Spinal cord (tissue), 10 donors: ENCODE data around the gene COMT. TPM values are rescaled to one million over a fixed set of nuclear protein-coding genes. Genes with fewer than 3 reads are reported as not detected.

Experiments
- DNase-seq, 6 donors: peaks; one replicate each; pipeline versions ENCODE4 v3.0.0 to v3.0.0-alpha.2; 2013 to 2015; ENCODE audit warnings: low spot score in 6 of 6, low read depth in 4 of 6
- H3K27ac ChIP-seq: one replicate; pipeline ENCODE4 v1.5.1; 2013; ENCODE audit warnings: low read depth, low read length, control low read depth
- H3K27me3 ChIP-seq: one replicate; pipeline ENCODE4 v1.6.1; 2013; ENCODE audit warnings: low read length; ENCODE audit not compliant: control insufficient read depth, insufficient read depth
- H3K36me3 ChIP-seq: one replicate; pipeline ENCODE4 v1.6.1; 2013; ENCODE audit warnings: low read length; ENCODE audit not compliant: control insufficient read depth, insufficient read depth
- H3K4me1 ChIP-seq: one replicate; pipeline ENCODE4 v1.6.1; 2013; ENCODE audit warnings: low read length; ENCODE audit not compliant: control insufficient read depth, insufficient read depth
- H3K4me3 ChIP-seq: one replicate; pipeline ENCODE4 v1.5.1; 2013; ENCODE audit warnings: low read depth, low read length, control low read depth
- H3K9me3 ChIP-seq: one replicate; pipeline ENCODE4 v1.6.1; 2013; ENCODE audit warnings: low read length; ENCODE audit not compliant: control insufficient read depth, insufficient read depth
- WGBS: methylation state at CpG from one replicate; pipeline ENCODE4 v1.1.5; 2013; ENCODE audit warnings: missing lambda C conversion rate; ENCODE audit not compliant: insufficient coverage; 5-methylcytosine and 5-hydroxymethylcytosine counted together
- polyA plus RNA-seq, 2 donors: library from polyadenylated mRNA; unstranded; fragments of 120-200 nt; gene quantifications; one replicate each; pipeline ENCODE4 v1.2.1, GENCODE V29; 2013; ENCODE audit not compliant: insufficient read length in 2 of 2
- total RNA-seq, 2 donors: library from RNA; depleted of rRNA in 1 of 2; stranded (reverse); fragments of 120-200 nt in 1 of 2; fragments of >200 nt in 1 of 2; gene quantifications; one replicate each; pipeline versions ENCODE4 v1.2.3 to v1.2.4, GENCODE V29; 2013 to 2014
- donor health status: healthy.

COMT gene
- total and polyA plus RNA-seq, 4 donors: 72.6 to 158 (median 146) TPM

DNA sequence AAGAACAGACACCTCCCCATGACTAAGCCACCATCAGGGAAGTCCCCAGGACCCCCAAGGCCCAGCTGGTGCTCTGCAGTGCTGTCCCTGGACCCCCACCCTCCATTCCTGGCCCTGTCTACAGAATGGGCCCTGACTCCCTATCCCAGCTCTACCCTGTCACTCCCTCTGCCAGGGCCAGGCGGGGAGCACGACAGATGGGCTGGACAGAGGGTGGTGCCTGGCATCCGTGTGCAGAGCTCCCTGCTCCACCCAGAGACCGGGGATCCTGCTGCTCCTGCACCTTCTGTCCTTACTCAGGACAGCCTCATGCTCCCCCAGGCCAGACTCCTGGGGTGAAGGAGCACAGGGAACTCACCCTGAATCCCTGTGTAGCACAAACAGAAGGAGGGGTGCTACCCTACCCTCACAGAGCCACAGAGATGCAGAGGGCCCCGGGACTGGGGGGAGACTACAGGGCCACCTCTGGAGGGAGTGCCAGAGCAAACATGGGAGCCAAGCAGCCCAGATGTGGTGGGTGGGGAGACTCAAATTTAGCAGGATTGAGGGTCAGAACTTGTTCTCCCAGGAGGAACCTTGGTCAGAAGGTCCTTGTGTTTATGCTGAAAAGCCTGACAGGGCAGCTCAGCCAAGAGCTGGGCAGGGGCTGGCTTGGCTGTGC, 73.1 kb downstream of the COMT start:
- Histone ChIP-seq H3K36me3 (peaks cover 40% of the 10 kb centered on the region), H3K27ac (no peak overlapping the region), H3K4me1 (peaks cover 65% of the 10 kb centered on the region), H3K4me3 (no peak overlapping the region), H3K9me3 (no peaks in the 10 kb centered on the region), H3K27me3 (peaks cover 2% of the 10 kb centered on the region)
- 53% methylated on average over 3 of the region's 5 CpGs for WGBS
- peak in 1 of 6 donors; percentile 2 for DNase-seq

DNA sequence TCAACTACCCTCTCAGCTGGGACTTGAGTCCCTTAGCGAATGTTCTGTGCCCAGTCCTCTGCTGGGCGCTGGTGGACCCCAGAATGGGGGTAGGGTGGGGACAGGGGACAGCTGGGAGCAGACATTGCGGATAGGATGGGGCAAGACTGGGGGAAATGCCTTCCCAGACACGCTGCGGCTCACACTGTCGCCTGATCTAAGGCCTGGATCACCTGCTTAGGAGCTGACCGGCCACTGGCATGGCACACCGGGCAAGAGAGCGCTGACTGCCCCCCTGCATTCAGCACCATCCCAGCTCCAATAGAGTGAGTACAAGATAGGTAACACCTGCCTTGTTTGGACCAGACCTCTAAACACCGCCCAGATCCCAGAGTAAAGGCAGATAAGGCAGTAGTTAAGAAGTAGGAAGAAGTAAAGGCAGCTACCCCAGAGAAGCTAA, 73.6 kb downstream of the COMT start:
- H3K4me3 ChIP-seq: peak overlapping the region; percentile 50
- peaks cover 61% of the 10 kb centered on the region for H3K4me1 ChIP-seq
- peaks cover 34% of the 10 kb centered on the region for H3K36me3 ChIP-seq
- H3K9me3 ChIP-seq: no peaks in the 10 kb centered on the region
- DNase-seq: peak in 1 of 6 donors; percentile 2
- H3K27ac ChIP-seq: no peak overlapping the region
- peaks cover 2% of the 10 kb centered on the region for H3K27me3 ChIP-seq
- WGBS: 91% methylated on average over 8 of the region's 10 CpGs

DNA sequence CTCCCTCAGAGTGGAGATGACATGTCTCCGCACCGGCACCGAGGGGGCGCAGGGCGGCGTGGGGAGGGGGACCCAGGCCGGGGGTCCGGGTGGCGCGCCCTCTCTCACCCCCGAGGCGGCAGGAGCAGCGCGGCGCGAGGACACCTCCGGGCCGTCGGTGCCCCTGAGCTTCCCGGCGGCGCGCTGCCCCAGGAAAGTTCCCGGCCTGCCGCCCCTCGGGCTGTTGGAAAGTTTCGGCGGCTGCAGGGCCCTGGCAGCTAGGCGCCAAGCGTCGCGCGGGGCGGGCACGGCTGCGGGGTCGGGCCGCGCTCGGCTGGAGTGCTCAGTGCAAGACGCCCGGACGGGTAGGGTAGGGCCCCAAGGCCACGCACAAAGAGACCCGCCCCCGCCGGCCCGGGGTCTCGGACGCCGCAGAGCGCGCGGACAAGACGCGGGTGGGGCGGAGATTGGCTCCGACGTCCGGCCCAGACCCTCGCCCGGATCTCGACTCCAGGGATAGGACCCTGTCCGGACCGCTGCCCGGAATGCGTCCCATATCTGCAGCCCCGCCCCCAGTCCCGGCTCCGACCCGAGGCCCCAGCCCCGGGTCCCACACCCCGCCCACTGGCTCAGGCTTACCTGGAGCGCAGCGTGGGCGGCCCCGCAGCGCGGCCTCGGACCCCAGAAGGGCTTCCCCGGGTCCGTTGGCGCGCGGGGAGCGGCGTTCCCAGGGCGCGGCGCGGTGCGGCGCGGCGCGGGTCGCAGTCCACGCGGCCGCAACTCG, 74.6 kb downstream of the COMT start:
- Histone ChIP-seq H3K36me3 (peaks cover 28% of the 10 kb centered on the region), H3K27me3 (peaks cover 2% of the 10 kb centered on the region), H3K4me3 (peak overlapping the region; percentile 50), H3K9me3 (no peaks in the 10 kb centered on the region), H3K4me1 (peaks cover 59% of the 10 kb centered on the region), H3K27ac (no peak overlapping the region)
- peak in 2 of 6 donors; percentile 35 to 52 for DNase-seq
- under 1% methylated on average over 101 of the region's 101 CpGs for WGBS

DNA sequence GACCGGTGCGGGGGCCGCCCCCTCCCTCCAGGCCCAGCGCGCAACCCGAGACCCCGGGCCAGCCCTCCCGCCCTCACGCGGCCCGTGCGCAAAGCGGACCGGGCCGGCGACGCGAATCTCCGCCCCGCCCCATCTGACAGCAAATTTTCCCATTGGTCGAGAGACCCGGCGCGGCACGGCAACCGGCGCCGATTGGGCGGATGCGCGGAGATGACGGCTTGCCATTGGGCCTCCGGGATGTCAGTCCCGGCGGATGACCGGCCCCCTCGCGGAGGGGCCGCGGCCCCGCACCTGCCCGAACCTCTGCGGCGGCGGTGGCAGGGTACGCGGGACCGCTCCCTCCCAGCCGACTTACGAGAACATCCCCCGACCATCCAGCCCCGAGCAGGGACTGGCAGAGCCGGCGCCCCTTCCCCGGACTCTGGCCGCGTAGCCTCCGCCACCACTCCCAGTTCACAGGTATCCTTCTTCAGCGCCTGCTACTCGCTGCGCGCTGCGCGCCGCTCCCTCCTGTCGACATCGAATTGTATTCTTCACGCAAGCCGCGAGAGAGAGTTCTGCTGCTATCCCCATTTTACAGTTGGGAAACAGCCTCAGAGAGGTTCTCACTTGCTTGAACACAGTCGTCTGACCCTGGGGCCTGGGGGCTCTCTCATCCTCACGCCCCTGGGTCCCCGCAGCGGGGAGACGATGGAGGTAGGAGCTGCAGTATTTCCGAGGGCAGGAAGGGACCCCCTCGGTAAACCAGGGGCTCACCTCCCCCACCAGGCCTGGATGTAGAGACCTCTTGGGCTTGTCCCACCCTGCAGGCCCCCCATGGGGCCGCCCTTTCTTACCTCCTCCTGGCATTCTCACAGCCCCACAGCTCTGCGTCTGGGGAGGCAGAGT, 75.4 kb downstream of the COMT start, which contains the start of gene ARVCF:
Gene ARVCF (minus strand): TSS at position 90 of the 888 bp plus-strand sequence. CDS start 26,029 bp downstream, outside the sequence.
- Histone ChIP-seq H3K4me3 (peak within 1 kb of the TSS; percentile 58), H3K4me1 (peaks cover 62% of the 10 kb centered on the region), H3K36me3 (peaks cover 26% of the 10 kb centered on the region), H3K27ac (no peak within 1 kb of the TSS), H3K27me3 (peaks cover 2% of the 10 kb centered on the region), H3K9me3 (no peaks in the 10 kb centered on the region)
- peak; percentile 86 to 97 (median 89) for DNase-seq
- under 1% methylated on average over 74 of the region's 79 CpGs for WGBS

DNA sequence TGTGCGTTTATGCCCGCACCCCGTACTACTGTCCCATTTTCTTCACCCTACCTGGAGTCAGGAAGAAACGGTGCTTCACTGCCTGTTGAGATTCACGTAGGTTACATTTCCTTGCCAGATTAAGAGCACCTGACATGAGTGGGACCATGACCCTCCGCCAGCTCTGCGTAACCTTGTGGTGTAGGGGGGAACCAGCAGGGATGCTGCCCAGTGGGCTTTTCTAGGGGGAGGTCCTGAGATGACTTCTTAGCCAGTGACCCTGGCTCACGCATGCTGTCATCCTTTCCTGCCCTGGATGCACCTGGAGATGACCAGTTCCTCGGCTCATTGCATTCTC, 76.0 kb downstream of the COMT start:
- DNase-seq: no peak
- peaks cover 20% of the 10 kb centered on the region for H3K36me3 ChIP-seq
- H3K27ac ChIP-seq: no peak overlapping the region
- H3K4me1 ChIP-seq: peaks cover 62% of the 10 kb centered on the region
- WGBS: 51% methylated on average over 7 of the region's 9 CpGs
- peak overlapping the region; percentile 58 for H3K4me3 ChIP-seq
- H3K27me3 ChIP-seq: peaks cover 2% of the 10 kb centered on the region
- H3K9me3 ChIP-seq: no peaks in the 10 kb centered on the region

DNA sequence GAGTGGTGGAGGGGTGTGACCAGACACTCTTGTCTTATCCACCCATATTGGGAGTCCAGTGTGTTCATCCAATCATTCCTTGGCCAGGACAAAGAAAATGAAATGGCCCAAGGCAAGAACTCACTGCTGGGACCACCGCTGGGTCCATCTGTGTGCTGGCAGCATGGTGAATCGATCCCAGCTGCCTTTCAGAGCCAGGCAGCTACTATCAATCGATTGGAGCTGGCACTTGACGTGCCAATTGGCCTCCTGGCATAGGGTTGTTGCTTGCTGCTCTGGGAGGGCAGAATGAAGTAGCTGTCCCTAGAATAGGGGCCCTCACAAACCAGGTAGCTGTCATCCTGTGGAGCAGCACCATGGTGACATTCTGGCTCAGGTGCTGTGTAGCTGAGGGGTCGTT, 76.4 kb downstream of the COMT start:
- WGBS: 59% methylated on average over 5 of the region's 5 CpGs
- no peak overlapping the region for H3K27ac ChIP-seq

More for the DNA sequence above, 76.4 kb downstream of the COMT start:
- no peak for DNase-seq
- H3K4me1 ChIP-seq: peaks cover 62% of the 10 kb centered on the region
- peaks cover 2% of the 10 kb centered on the region for H3K27me3 ChIP-seq
- no peak overlapping the region for H3K4me3 ChIP-seq
- H3K9me3 ChIP-seq: no peaks in the 10 kb centered on the region
- peaks cover 16% of the 10 kb centered on the region for H3K36me3 ChIP-seq

Other genes with a start within 250 kb of the COMT start
- 100 to 1,000 TPM in 1 of 2 donors, 10 to 100 TPM in 1; 82.9 to 106 TPM for gene SEPTIN5, start 227.3 kb upstream of the COMT start, total RNA-seq
- 100 to 1,000 TPM; 243 to 294 TPM for gene SEPTIN5, start 227.3 kb upstream of the COMT start, polyA plus RNA-seq
- gene GP1BB, start 218.2 kb upstream of the COMT start, total RNA-seq: 10 to 100 TPM in 1 of 2 donors, 1 to 10 TPM in 1; 5.3 to 14.4 TPM
- 10 to 100 TPM; 39.8 to 50.5 TPM for gene GP1BB, start 218.2 kb upstream of the COMT start, polyA plus RNA-seq
- 1 to 10 TPM in 1 of 2 donors, not detected in 1; 1.3 TPM for gene TBX1, start 181.0 kb upstream of the COMT start, total RNA-seq
- gene TBX1, start 181.0 kb upstream of the COMT start, polyA plus RNA-seq: under 1 TPM; 0.35 to 0.63 TPM
- gene GNB1L, start 86.9 kb upstream of the COMT start, total RNA-seq: 1 to 10 TPM; 3.2 to 4.8 TPM
- 10 to 100 TPM in 1 of 2 donors, 1 to 10 TPM in 1; 5.8 to 10.3 TPM for gene GNB1L, start 86.9 kb upstream of the COMT start, polyA plus RNA-seq
- 10 to 100 TPM; 11.0 to 14.8 TPM for gene RTL10, start 86.9 kb upstream of the COMT start, total RNA-seq
- gene RTL10, start 86.9 kb upstream of the COMT start, polyA plus RNA-seq: 10 to 100 TPM; 14.7 to 18.7 TPM
- gene TXNRD2, start within 50 bp of the COMT start, total RNA-seq: 10 to 100 TPM; 17.1 to 21.7 TPM
- gene TXNRD2, start within 50 bp of the COMT start, polyA plus RNA-seq: 10 to 100 TPM; 25.6 to 29.4 TPM
- gene ARVCF, start 75.1 kb downstream of the COMT start, total RNA-seq: 10 to 100 TPM; 43.5 to 47.2 TPM
- 100 to 1,000 TPM; 121 to 132 TPM for gene ARVCF, start 75.1 kb downstream of the COMT start, polyA plus RNA-seq
- gene TANGO2, start 79.3 kb downstream of the COMT start, total RNA-seq: 10 to 100 TPM; 17.9 to 25.8 TPM
- gene TANGO2, start 79.3 kb downstream of the COMT start, polyA plus RNA-seq: 10 to 100 TPM; 20.9 to 32.6 TPM
- gene DGCR8, start 138.5 kb downstream of the COMT start, total RNA-seq: 10 to 100 TPM; 20.7 to 34.7 TPM
- gene DGCR8, start 138.5 kb downstream of the COMT start, polyA plus RNA-seq: 10 to 100 TPM; 43.2 to 58.7 TPM
- 100 to 1,000 TPM; 111 to 170 TPM for gene RANBP1, start 174.3 kb downstream of the COMT start, total RNA-seq
- gene RANBP1, start 174.3 kb downstream of the COMT start, polyA plus RNA-seq: 100 to 1,000 TPM; 183 to 210 TPM
- 10 to 100 TPM; 24.5 to 46.3 TPM for gene TRMT2A, start 175.5 kb downstream of the COMT start, total RNA-seq
- 10 to 100 TPM; 53.8 to 57.4 TPM for gene TRMT2A, start 175.5 kb downstream of the COMT start, polyA plus RNA-seq
- 10 to 100 TPM in 1 of 2 donors, 1 to 10 TPM in 1; 9.5 to 13.9 TPM for gene ZDHHC8, start 190.0 kb downstream of the COMT start, total RNA-seq
- gene ZDHHC8, start 190.0 kb downstream of the COMT start, polyA plus RNA-seq: 10 to 100 TPM; 59.0 to 64.4 TPM
- gene CCDC188, start 209.3 kb downstream of the COMT start, total RNA-seq: 1 to 10 TPM in 1 of 2 donors, under 1 TPM in 1; 0.69 to 2.1 TPM
- gene CCDC188, start 209.3 kb downstream of the COMT start, polyA plus RNA-seq: 1 to 10 TPM; 1.9 to 5.2 TPM